GM23248 (cell line): Measurements from ENCODE around the gene SLC29A3. TPM values are rescaled to one million over a fixed set of nuclear protein-coding genes. Genes with fewer than 3 reads are reported as not detected.

Source experiments
- DNase-seq: peaks from one replicate; pipeline ENCODE4 v3.0.0-alpha.2; 2015
- H2AFZ ChIP-seq: fragments of 200-600 bp; sonication (generic); 2 replicates; pipeline ENCODE4 v1.6.1; 2016; ENCODE audit warnings: antibody characterized with exemption
- H3F3A ChIP-seq: fragments of 200-600 bp; sonication (generic); 2 replicates; pipeline ENCODE4 v1.6.1; 2016; ENCODE audit warnings: mild to moderate bottlenecking, antibody characterized with exemption, mixed run types; ENCODE audit not compliant: insufficient read depth
- H3K27ac ChIP-seq: fragments of 200-600 bp; sonication (generic); 2 replicates; pipeline ENCODE4 v1.5.1; 2016; ENCODE audit warnings: mild to moderate bottlenecking
- H3K27me3 ChIP-seq: fragments of 200-600 bp; sonication (generic); replicated peaks from 2 replicates; pipeline ENCODE4 v1.6.1; 2016; ENCODE audit warnings: mild to moderate bottlenecking; ENCODE audit not compliant: insufficient read depth
- H3K36me3 ChIP-seq: fragments of 200-600 bp; sonication (generic); 2 replicates; pipeline ENCODE4 v1.6.1; 2016; ENCODE audit warnings: low read depth, mild to moderate bottlenecking
- H3K4me1 ChIP-seq: fragments of 200-600 bp; sonication (generic); 2 replicates; pipeline ENCODE4 v1.6.1; 2016; ENCODE audit warnings: mild to moderate bottlenecking; ENCODE audit not compliant: insufficient read depth
- H3K4me2 ChIP-seq: fragments of 200-600 bp; sonication (generic); one replicate; pipeline ENCODE4 v1.6.1; 2016; ENCODE audit warnings: mild to moderate bottlenecking; ENCODE audit not compliant: unreplicated experiment
- H3K4me3 ChIP-seq: fragments of 200-600 bp; sonication (generic); 2 replicates; pipeline ENCODE4 v1.5.1; 2016; ENCODE audit warnings: mild to moderate bottlenecking
- H3K79me2 ChIP-seq: fragments of 200-600 bp; sonication (generic); 2 replicates; pipeline ENCODE4 v1.6.1; 2016; ENCODE audit warnings: mild to moderate bottlenecking; ENCODE audit not compliant: insufficient read depth
- H3K9ac ChIP-seq: fragments of 200-600 bp; sonication (generic); 2 replicates; pipeline ENCODE4 v1.6.1; 2016; ENCODE audit warnings: mild to moderate bottlenecking
- H3K9me2 ChIP-seq: fragments of 200-600 bp; sonication (generic); 2 replicates; pipeline ENCODE4 v1.6.1; 2016; ENCODE audit warnings: mixed run types, mild to moderate bottlenecking, moderate library complexity; ENCODE audit not compliant: insufficient read depth
- H3K9me3 ChIP-seq: fragments of 200-600 bp; sonication (generic); one replicate; pipeline ENCODE4 v1.6.1; 2017; ENCODE audit warnings: low read depth
- H4K20me1 ChIP-seq: fragments of 200-600 bp; sonication (generic); 2 replicates; pipeline ENCODE4 v1.6.0; 2016; ENCODE audit not compliant: insufficient read depth
- EZH2 ChIP-seq: fragments of 200-600 bp; sonication (generic); IDR thresholded peaks from 2 replicates; pipeline ENCODE4 v1.6.1; 2018; ENCODE audit warnings: antibody characterized with exemption, mild to moderate bottlenecking; ENCODE audit not compliant: insufficient read depth, poor library complexity, severe bottlenecking
- EZH2phosphoT487 ChIP-seq: fragments of 200-600 bp; sonication (generic); IDR thresholded peaks from 2 replicates; pipeline ENCODE4 v1.6.1; 2018; ENCODE audit warnings: antibody characterized with exemption, moderate library complexity, mild to moderate bottlenecking, low read depth; ENCODE audit not compliant: insufficient read depth
- WGBS, 2 experiments: methylation state at CpG; one replicate each; pipeline ENCODE4 v1.1.6; 2015 to 2017; ENCODE audit warnings: low lambda C conversion rate in 2 of 2, low coverage in 1 of 2; ENCODE audit errors: missing lambda C conversion rate in 2 of 2; 5-methylcytosine and 5-hydroxymethylcytosine counted together
- in situ Hi-C: fragments of 300-500 bp; cut with MboI; formaldehyde crosslinking; loops from 2 replicates; pipeline ENCODE4 v1.15.0; 2020
- polyA plus RNA-seq: library from polyadenylated mRNA; unstranded; fragments of >200 nt; fragmentation: Nextera tagmentation; extraction: Ambion mirVana; gene quantifications from 2 replicates; pipeline ENCODE4 v1.2.1, GENCODE V29; 2016
- total RNA-seq: library from RNA; depleted of rRNA; stranded (reverse); fragments of >200 nt; shearing (Covaris generic); gene quantifications from 2 replicates; pipeline ENCODE4 v1.2.3, GENCODE V29; 2014

Gene SLC29A3
- total and polyA plus RNA-seq, 2 experiments from 2014 or later: 1.9 to 7.3 TPM

- in situ Hi-C loops: no loop called here
- H3K36me3 ChIP-seq: no peaks in the 10 kb centered on the region
- H3K9me3 ChIP-seq: no peaks in the 10 kb centered on the region
- TF ChIP-seq EZH2: no peak
- no peak for TF ChIP-seq EZH2phosphoT487
- no peaks in the 10 kb centered on the region for H3F3A ChIP-seq
- H3K27me3 ChIP-seq: no peaks in the 10 kb centered on the region
- H2AFZ ChIP-seq: no peak overlapping the region
- no peaks in the 10 kb centered on the region for H4K20me1 ChIP-seq
- no peak overlapping the region for H3K4me3 ChIP-seq
- H3K27ac ChIP-seq: no peak overlapping the region
- H3K9ac ChIP-seq: no peak overlapping the region
- H3K4me1 ChIP-seq: no peaks in the 10 kb centered on the region
- no peak for DNase-seq
- H3K4me2 ChIP-seq: no peak overlapping the region
- H3K79me2 ChIP-seq: no peaks in the 10 kb centered on the region
- 62 to 67% methylated on average over 10 of the region's 10 CpGs for WGBS, 2 experiments
- no peaks in the 10 kb centered on the region for H3K9me2 ChIP-seq
Observed at GRCh38 chr10:71292624-71293445, 26.2 kb upstream of the SLC29A3 start.

DNA sequence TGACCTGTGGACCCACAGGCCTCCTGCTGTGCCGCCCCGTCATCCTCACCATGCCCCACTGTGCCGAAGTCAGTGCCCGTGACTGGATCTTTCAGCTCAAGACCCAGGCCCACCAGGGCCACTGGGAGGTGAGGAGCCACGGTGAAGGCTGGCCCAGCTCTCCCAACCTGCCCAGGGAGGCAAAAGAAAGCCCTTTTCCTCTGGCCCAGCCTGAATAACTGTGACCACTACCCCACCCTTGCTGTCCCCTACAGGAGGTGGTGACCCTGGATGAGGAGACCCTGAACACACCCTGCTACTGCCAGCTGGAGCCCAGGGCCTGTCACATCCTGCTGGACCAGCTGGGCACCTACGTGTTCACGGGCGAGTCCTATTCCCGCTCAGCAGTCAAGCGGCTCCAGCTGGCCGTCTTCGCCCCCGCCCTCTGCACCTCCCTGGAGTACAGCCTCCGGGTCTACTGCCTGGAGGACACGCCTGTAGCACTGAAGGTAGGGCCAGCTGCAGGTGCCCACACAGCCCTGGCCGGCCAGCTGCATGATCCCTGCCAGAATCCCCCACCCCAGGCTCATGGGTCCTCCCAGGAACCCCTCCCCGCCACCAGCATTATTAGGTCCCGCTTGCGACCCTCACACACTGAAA lies 25.5 kb upstream of the SLC29A3 start:
- Histone ChIP-seq H3F3A (no peaks in the 10 kb centered on the region), H3K36me3 (no peaks in the 10 kb centered on the region), H4K20me1 (no peaks in the 10 kb centered on the region), H2AFZ (no peak overlapping the region), H3K79me2 (no peaks in the 10 kb centered on the region), H3K9me3 (no peaks in the 10 kb centered on the region), H3K4me2 (no peak overlapping the region), H3K9ac (no peak overlapping the region), H3K27me3 (no peaks in the 10 kb centered on the region), H3K4me3 (no peak overlapping the region), H3K9me2 (no peaks in the 10 kb centered on the region), H3K4me1 (no peaks in the 10 kb centered on the region), H3K27ac (no peak overlapping the region)
- in situ Hi-C loops: no loop called here
- WGBS, 2 experiments: 87 to 89% methylated on average over 14 to 19 of the region's 19 CpGs
- no peak for TF ChIP-seq EZH2phosphoT487
- no peak for TF ChIP-seq EZH2
- no peak for DNase-seq

DNA sequence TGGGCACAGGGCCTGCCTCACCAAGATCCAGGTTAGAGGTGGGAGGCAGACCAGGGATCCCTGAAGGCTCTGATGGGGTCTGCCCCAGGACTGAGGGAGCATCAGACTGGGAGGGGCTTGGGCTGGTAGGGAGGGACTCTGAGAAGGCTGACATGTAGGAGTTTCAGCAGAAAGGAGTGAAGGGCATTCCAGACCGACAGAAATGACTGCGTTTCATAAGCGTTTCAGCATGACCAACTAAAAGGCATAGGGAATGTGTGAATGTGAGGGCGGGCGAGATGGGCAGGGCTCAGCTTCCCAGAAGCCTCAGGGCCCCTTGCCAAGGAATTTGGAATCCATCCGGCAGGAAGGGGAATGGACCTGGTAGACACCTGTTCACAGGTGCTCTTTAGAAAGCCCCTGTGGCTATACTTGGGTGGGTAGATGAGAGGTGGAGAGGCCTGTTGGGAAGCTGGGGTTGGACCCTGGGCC lies 24.9 kb upstream of the SLC29A3 start:
- H3K4me3 ChIP-seq: no peak overlapping the region
- H3K9me3 ChIP-seq: no peaks in the 10 kb centered on the region
- no peaks in the 10 kb centered on the region for H3K36me3 ChIP-seq
- DNase-seq: no peak
- H3K9ac ChIP-seq: no peak overlapping the region
- H3K27ac ChIP-seq: no peak overlapping the region
- H3K27me3 ChIP-seq: no peaks in the 10 kb centered on the region
- no peaks in the 10 kb centered on the region for H3K79me2 ChIP-seq
- in situ Hi-C loops: no loop called here
- H3F3A ChIP-seq: no peaks in the 10 kb centered on the region
- no peaks in the 10 kb centered on the region for H3K9me2 ChIP-seq
- H3K4me1 ChIP-seq: no peaks in the 10 kb centered on the region
- H3K4me2 ChIP-seq: no peak overlapping the region
- no peaks in the 10 kb centered on the region for H4K20me1 ChIP-seq
- no peak overlapping the region for H2AFZ ChIP-seq
- TF ChIP-seq EZH2phosphoT487: no peak
- no peak for TF ChIP-seq EZH2
- WGBS, 2 experiments: 86 to 92% methylated on average over 6 of the region's 6 CpGs

- DNase-seq: no peak
- Histone ChIP-seq H3K9ac (no peak overlapping the region), H3K4me1 (no peaks in the 10 kb centered on the region), H3K27ac (no peak overlapping the region), H3K79me2 (no peaks in the 10 kb centered on the region), H3F3A (no peaks in the 10 kb centered on the region), H3K9me3 (no peaks in the 10 kb centered on the region), H3K4me2 (no peak overlapping the region), H3K27me3 (no peaks in the 10 kb centered on the region), H2AFZ (no peak overlapping the region), H3K4me3 (no peak overlapping the region), H3K36me3 (no peaks in the 10 kb centered on the region), H4K20me1 (no peaks in the 10 kb centered on the region), H3K9me2 (no peaks in the 10 kb centered on the region)
- in situ Hi-C loops: no loop called here
- TF ChIP-seq EZH2 (no peak), EZH2phosphoT487 (no peak)
- WGBS, 2 experiments: 78 to 84% methylated on average over 3 to 4 of the region's 4 CpGs
Observed at GRCh38 chr10:71294856-71295255, 24.2 kb upstream of the SLC29A3 start.
